H1 (cell line): ENCODE data around the gene CAD. TPM values are rescaled to one million over a fixed set of nuclear protein-coding genes. Genes with fewer than 3 reads are reported as not detected.

ENCODE experiments used
- CTCF ChIA-PET: fragments of 300-600 bp; sonication (Branson Sonifier 250); formaldehyde crosslinking; loops from one replicate; lab custom pipeline; 2021; ENCODE audit not compliant: partially characterized antibody; lab: Charles Lee
- POLR2A ChIA-PET: fragments of 300-600 bp; sonication (Branson Sonifier 250); formaldehyde crosslinking; loops from one replicate; lab custom pipeline; 2021; ENCODE audit warnings: inconsistent platforms; ENCODE audit not compliant: partially characterized antibody; lab: Charles Lee
- DNase-seq, 2 experiments: peaks; one replicate each; pipeline versions ENCODE4 v3.0.0 to v3.0.0-alpha.2; 2010 to 2022; ENCODE audit warnings: low spot score in 2 of 2, low read depth in 1 of 2, mixed read lengths in 1 of 2
- FAIRE-seq: peaks from 2 replicates; lab custom pipeline; 2011; peaks lifted over from hg19 to GRCh38; lab: Jason Lieb, UNC
- H2AFZ ChIP-seq: 2 replicates; pipeline ENCODE4 v1.8.1; 2012; ENCODE audit warnings: low read length, inconsistent platforms
- H2AK5ac ChIP-seq: 2 replicates; pipeline ENCODE4 v1.6.1; 2013; ENCODE audit warnings: low read depth, low read length
- H2BK120ac ChIP-seq: replicated peaks from 2 replicates; pipeline ENCODE3; 2013; ENCODE audit warnings: low read depth, low read length, inconsistent platforms
- H2BK12ac ChIP-seq: 2 replicates; pipeline ENCODE4 v1.6.1; 2013; ENCODE audit warnings: low read depth, low read length
- H2BK15ac ChIP-seq: 2 replicates; pipeline ENCODE4 v1.6.1; 2013; ENCODE audit warnings: low read length
- H2BK20ac ChIP-seq: 2 replicates; pipeline ENCODE4 v1.6.1; 2013; ENCODE audit warnings: low read length
- H2BK5ac ChIP-seq: 2 replicates; pipeline ENCODE4 v1.6.1; 2013; ENCODE audit warnings: low read depth, low read length
- H3K14ac ChIP-seq: 2 replicates; pipeline ENCODE4 v1.6.1; 2013; ENCODE audit warnings: inconsistent platforms; ENCODE audit not compliant: insufficient read length
- H3K18ac ChIP-seq: 2 replicates; pipeline ENCODE4 v1.6.1; 2013; ENCODE audit warnings: low read length; ENCODE audit errors: extremely low read depth
- H3K23ac ChIP-seq: 2 replicates; pipeline ENCODE4 v1.6.1; 2013; ENCODE audit warnings: inconsistent platforms; ENCODE audit not compliant: insufficient read length
- H3K23me2 ChIP-seq: 2 replicates; pipeline ENCODE4 v1.6.1; 2013; ENCODE audit warnings: low read depth, low read length
- H3K27ac ChIP-seq: 2 replicates; pipeline ENCODE4 v1.6.1; 2011; ENCODE audit warnings: low read depth, low read length, inconsistent platforms
- H3K27me3 ChIP-seq, 4 experiments: replicated peaks in 1 of 4; 1 replicate in 1 of 4; 2 replicates in 3 of 4; pipeline versions ENCODE4 v1.6.1 to v1.8.1; 2011 to 2013; ENCODE audit warnings: low read length in 3 of 4, mild to moderate bottlenecking in 3 of 4, inconsistent platforms in 2 of 4, mixed read lengths in 2 of 4, moderate library complexity in 1 of 4; ENCODE audit not compliant: control insufficient read depth in 3 of 4, insufficient read depth in 3 of 4; ENCODE audit errors: extremely low read depth in 1 of 4
- H3K36me3 ChIP-seq, 4 experiments: 2 replicates each; pipeline versions ENCODE4 v1.6.1 to v1.8.1; 2011 to 2013; ENCODE audit warnings: mild to moderate bottlenecking in 4 of 4, low read length in 3 of 4, moderate library complexity in 2 of 4, control low read depth in 1 of 4, inconsistent platforms in 1 of 4; ENCODE audit not compliant: insufficient read depth in 4 of 4, control insufficient read depth in 2 of 4
- H3K4ac ChIP-seq: replicated peaks from 2 replicates; pipeline ENCODE3; 2013; ENCODE audit warnings: low read length, low read depth, mixed read lengths, inconsistent platforms; ENCODE audit not compliant: insufficient read length
- H3K4me1 ChIP-seq, 4 experiments: replicated peaks in 1 of 4; 1 replicate in 1 of 4; 2 replicates in 3 of 4; pipeline versions ENCODE4 v1.6.1 to v1.8.1; 2011 to 2013; ENCODE audit warnings: low read length in 3 of 4, inconsistent platforms in 2 of 4, mixed read lengths in 1 of 4; ENCODE audit not compliant: insufficient read depth in 4 of 4, control insufficient read depth in 3 of 4
- H3K4me2 ChIP-seq, 2 experiments: 2 replicates each; pipeline versions ENCODE4 v1.6.1 to v1.8.1; 2011 to 2013; ENCODE audit warnings: low read depth in 2 of 2, low read length in 2 of 2, control low read depth in 1 of 2, inconsistent platforms in 1 of 2, mild to moderate bottlenecking in 1 of 2; ENCODE audit not compliant: insufficient read depth in 1 of 2
- H3K4me3 ChIP-seq, 4 experiments: fragments of 200-600, 300-600 bp in 1 of 4; sonication (generic), shearing (Covaris generic), sonication (Bioruptor Twin) in 1 of 4; 2 replicates each; pipeline versions ENCODE4 v1.5.1 to v1.8.1; 2011 to 2016; ENCODE audit warnings: low read length in 4 of 4, low read depth in 3 of 4, control low read depth in 2 of 4, inconsistent platforms in 2 of 4, mild to moderate bottlenecking in 2 of 4, mixed read lengths in 1 of 4, moderate library complexity in 1 of 4; ENCODE audit not compliant: insufficient read depth in 2 of 4; ENCODE audit errors: extremely low read depth in 1 of 4
- H3K56ac ChIP-seq: replicated peaks from 2 replicates; pipeline ENCODE3; 2013; ENCODE audit warnings: low read depth, mild to moderate bottlenecking, mixed read lengths, low read length, inconsistent platforms; ENCODE audit not compliant: insufficient read length
- H3K79me1 ChIP-seq: 2 replicates; pipeline ENCODE4 v1.6.1; 2013; ENCODE audit warnings: low read depth, low read length, control low read depth
- H3K79me2 ChIP-seq, 2 experiments: 2 replicates each; pipeline versions ENCODE4 v1.6.1 to v1.8.1; 2012 to 2013; ENCODE audit warnings: low read length in 2 of 2, mild to moderate bottlenecking in 2 of 2, inconsistent platforms in 1 of 2; ENCODE audit not compliant: insufficient read depth in 2 of 2, control insufficient read depth in 1 of 2
- H3K9ac ChIP-seq, 4 experiments: replicated peaks in 1 of 4; 1 replicate in 1 of 4; 2 replicates in 3 of 4; pipeline versions ENCODE4 v1.6.1 to v1.8.1; 2011 to 2013; ENCODE audit warnings: low read depth in 3 of 4, low read length in 3 of 4, control low read depth in 2 of 4, mild to moderate bottlenecking in 2 of 4, moderate library complexity in 2 of 4, inconsistent platforms in 1 of 4; ENCODE audit errors: extremely low read depth in 1 of 4
- H3K9me3 ChIP-seq, 2 experiments: 2 replicates each; pipeline versions ENCODE4 v1.6.1 to v1.8.1; 2012 to 2013; ENCODE audit warnings: mild to moderate bottlenecking in 2 of 2, moderate library complexity in 2 of 2, control low read depth in 1 of 2, inconsistent platforms in 1 of 2, low read depth in 1 of 2, low read length in 1 of 2, mixed read lengths in 1 of 2; ENCODE audit not compliant: insufficient read depth in 2 of 2
- H4K20me1 ChIP-seq, 2 experiments: replicated peaks in 1 of 2; 2 replicates each; pipeline versions ENCODE3 to v1.8.1; 2011 to 2013; ENCODE audit warnings: inconsistent platforms in 2 of 2, low read length in 2 of 2, mild to moderate bottlenecking in 1 of 2; ENCODE audit not compliant: insufficient read depth in 2 of 2, control insufficient read depth in 1 of 2
- H4K5ac ChIP-seq: 2 replicates; pipeline ENCODE4 v1.6.1; 2013; ENCODE audit warnings: low read length, low read depth, mixed read lengths, inconsistent platforms; ENCODE audit not compliant: insufficient read length
- H4K8ac ChIP-seq: 2 replicates; pipeline ENCODE4 v1.8.0; 2013; ENCODE audit warnings: mild to moderate bottlenecking, moderate library complexity, low read length, inconsistent platforms; ENCODE audit not compliant: insufficient read depth; ENCODE audit errors: extremely low read depth
- H4K91ac ChIP-seq: replicated peaks from 2 replicates; pipeline ENCODE3; 2013; ENCODE audit warnings: low read length, mixed read lengths, inconsistent platforms; ENCODE audit not compliant: insufficient read length
- CREB1 ChIP-seq: IDR thresholded peaks from 2 replicates; pipeline ENCODE4 v1.6.1; 2012; ENCODE audit warnings: inconsistent platforms
- HDAC2 ChIP-seq, 2 experiments: fragments of 300-600 bp in 1 of 2; sonication (generic) in 1 of 2; IDR thresholded peaks; 2 replicates each; pipeline ENCODE4 v1.6.1; 2011 to 2012; ENCODE audit warnings: low read depth in 2 of 2, low read length in 2 of 2, mild to moderate bottlenecking in 2 of 2, moderate library complexity in 2 of 2, borderline replicate concordance in 1 of 2, inconsistent platforms in 1 of 2
- JUND ChIP-seq: IDR thresholded peaks from 2 replicates; pipeline ENCODE4 v1.6.1; 2011; ENCODE audit warnings: mild to moderate bottlenecking, improper control_type of control experiment, low read length
- KDM1A ChIP-seq: fragments of 200-600, 300-600 bp; sonication (generic); IDR thresholded peaks from 2 replicates; pipeline ENCODE4 v1.7.1; 2016; ENCODE audit warnings: mild to moderate bottlenecking, low read length, borderline replicate concordance
- KDM4A ChIP-seq: IDR thresholded peaks from one replicate; pipeline ENCODE4 v1.7.1; 2012; ENCODE audit warnings: low read depth, mild to moderate bottlenecking, moderate library complexity, low read length, inconsistent platforms; ENCODE audit not compliant: severe bottlenecking
- TCF12 ChIP-seq: IDR thresholded peaks from 2 replicates; pipeline ENCODE4 v1.6.1; 2011; ENCODE audit warnings: low read depth, mild to moderate bottlenecking, low read length
- TEAD4 ChIP-seq: IDR thresholded peaks from 2 replicates; pipeline ENCODE4 v1.6.1; 2012; ENCODE audit warnings: low read depth, low read length, inconsistent platforms, mixed read lengths
- ZNF274 ChIP-seq: IDR thresholded peaks from 2 replicates; pipeline ENCODE4 v1.7.0; 2012; ENCODE audit warnings: low read length, borderline replicate concordance; ENCODE audit errors: extremely low read depth
- WGBS, 2 experiments: shearing (Covaris generic) in 1 of 2; methylation state at CpG; one replicate each; pipeline versions ENCODE4 v1.1.6 to v1.1.7; 2013 to 2015; ENCODE audit warnings: low lambda C conversion rate in 2 of 2, mixed read lengths in 2 of 2, inconsistent platforms in 1 of 2, low coverage in 1 of 2, missing lambda C conversion rate in 1 of 2; ENCODE audit not compliant: insufficient replicate concordance in 2 of 2, insufficient coverage in 1 of 2, insufficient read length in 1 of 2; ENCODE audit errors: extremely low coverage in 1 of 2, missing lambda C conversion rate in 1 of 2; 5-methylcytosine and 5-hydroxymethylcytosine counted together
- polyA plus RNA-seq, 7 experiments: library from polyadenylated mRNA; depleted of rRNA in 3 of 7; stranded (reverse) in 5 of 7; unstranded in 2 of 7; fragments of >200 nt in 5 of 7; fragments of 200-250 nt in 2 of 7; gene quantifications; 1 replicate in 5 of 7; 2 replicates in 1 of 7; 4 replicates in 1 of 7; pipeline versions ENCODE4 v1.2.1 to v1.2.3, GENCODE V29; 2011 to 2013; ENCODE audit warnings: missing spikeins in 2 of 7, mixed read lengths in 2 of 7
- total RNA-seq: library from RNA; stranded (reverse); fragmentation: NEBNext Ultra II Directional; extraction: Animal tissue kit (Norgen Biotek cat#: 25700); gene quantifications from 2 replicates; pipeline ENCODE4 v1.2.1, GENCODE V29; 2021
- TF ChIP-seq, protein P1 (sequence below): IDR thresholded peaks from 2 replicates; pipeline ENCODE4 v1.6.1; 2012; ENCODE audit warnings: inconsistent platforms

CAD gene
- total and polyA plus RNA-seq, 2 of the 8 experiments (the other 6 are each of a cell fraction or from before 2014, with no cell fraction given): 130 to 146 TPM

DNA sequence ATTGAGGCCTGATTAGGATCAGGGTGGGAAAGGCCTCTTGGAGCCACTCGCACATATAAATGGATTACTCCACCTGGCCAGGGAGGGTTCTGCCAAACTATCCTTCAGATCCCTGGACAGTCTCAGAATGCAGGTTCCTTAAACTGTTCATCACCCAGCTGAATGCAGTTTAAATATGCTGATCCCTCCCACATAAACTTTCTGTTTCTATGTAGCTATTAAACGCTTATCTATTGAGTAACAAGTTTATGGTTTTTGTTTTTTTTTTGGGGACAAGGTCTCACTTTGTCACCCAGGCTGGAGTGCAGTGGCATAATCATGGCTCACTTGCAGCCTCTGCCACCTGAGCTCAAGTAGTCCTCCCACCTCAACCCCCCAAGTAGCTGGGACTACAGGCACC lies 1.9 kb downstream of the CAD start:
- WGBS, 2 experiments: 94% methylated on average over 2 of the region's 2 CpGs; no CpG with 5 or more reads in 1 of the 2 experiments
- H2AK5ac ChIP-seq: no peak overlapping the region
- H3K4ac ChIP-seq: no peak overlapping the region
- H3K23me2 ChIP-seq: peaks cover 4% of the 10 kb centered on the region
- H3K4me2 ChIP-seq: no peak overlapping the region; a peak in 1 of 4 replicates
- no peak overlapping the region for H3K23ac ChIP-seq
- H3K14ac ChIP-seq: no peak overlapping the region
- H3K36me3 ChIP-seq: peaks cover 34 to 67% (median 52%) of the 10 kb centered on the region in 4 experiments
- H3K9me3 ChIP-seq: no peaks in the 10 kb centered on the region
- no peak overlapping the region for H3K18ac ChIP-seq
- no peak for FAIRE-seq
- no peak overlapping the region for H2BK120ac ChIP-seq
- H3K9ac ChIP-seq: no peak overlapping the region
- no peak overlapping the region for H4K8ac ChIP-seq
- H3K27me3 ChIP-seq: no peaks in the 10 kb centered on the region
- ChIA-PET POLR2A (interaction anchor here (0.8 to 29.6 kb wide), 9 partner anchors 8 to 132 kb away, joined by 3 to 835 read pairs (median 6); partner anchors contain the start of genes ATRAID, SLC5A6 and TRIM54), CTCF (interaction anchor here (1.0 to 2.0 kb wide), 8 partner anchors 18 to 137 kb away, joined by 3 to 6 read pairs (median 4); no protein-coding TSS in a partner anchor)
- peaks cover 3% of the 10 kb centered on the region; the same call in 1 of the 2 replicates for H3K79me1 ChIP-seq
- no peak overlapping the region for H2BK15ac ChIP-seq
- no peak for DNase-seq
- peaks cover 0 to 9% (median 5%) of the 10 kb centered on the region in 4 experiments; a peak in 6 of 7 replicates for H3K4me1 ChIP-seq
- no peak overlapping the region for H2AFZ ChIP-seq
- H3K56ac ChIP-seq: no peak overlapping the region
- no peak overlapping the region for H4K5ac ChIP-seq
- H2BK5ac ChIP-seq: no peak overlapping the region
- H4K91ac ChIP-seq: no peak overlapping the region
- no peak for TF ChIP-seq JUND
- TF ChIP-seq, protein P1, sequence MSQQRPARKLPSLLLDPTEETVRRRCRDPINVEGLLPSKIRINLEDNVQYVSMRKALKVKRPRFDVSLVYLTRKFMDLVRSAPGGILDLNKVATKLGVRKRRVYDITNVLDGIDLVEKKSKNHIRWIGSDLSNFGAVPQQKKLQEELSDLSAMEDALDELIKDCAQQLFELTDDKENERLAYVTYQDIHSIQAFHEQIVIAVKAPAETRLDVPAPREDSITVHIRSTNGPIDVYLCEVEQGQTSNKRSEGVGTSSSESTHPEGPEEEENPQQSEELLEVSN: no peak
- TF ChIP-seq KDM1A: no peak
- no peak for TF ChIP-seq CREB1
- no peak for TF ChIP-seq TEAD4
- TF ChIP-seq HDAC2 (IDR thresholded peaks at IDR 0.05; ENCODE audit: borderline replicate concordance in 1 of 2, low read depth in 2 of 2, low read length in 2 of 2): no peak
- no peak for TF ChIP-seq ZNF274
- TF ChIP-seq KDM4A: no peak
- TF ChIP-seq TCF12: no peak
- H2BK20ac ChIP-seq: no peak overlapping the region
- H3K79me2 ChIP-seq: peaks cover 7 to 22% of the 10 kb centered on the region in 2 experiments
- no peak overlapping the region for H3K4me3 ChIP-seq
- H3K27ac ChIP-seq: no peak overlapping the region
- H4K20me1 ChIP-seq: peaks cover 2 to 4% of the 10 kb centered on the region in 2 experiments
- H2BK12ac ChIP-seq: no peak overlapping the region
